Occipital lobe (tissue), 2 donors: Measurements from ENCODE around the gene FAM124A. TPM values are rescaled to one million over a fixed set of nuclear protein-coding genes. Genes with fewer than 3 reads are reported as not detected.
"Not testable (repeated sequence)": the region's sequence is repeated elsewhere in the genome, so short reads cannot be mapped to it uniquely, and the experiment has no call there.

Experiments used
- DNase-seq: peaks from one replicate; lab custom pipeline; 2025; lab: John Stamatoyannopoulos, UW
- total RNA-seq: library from RNA; depleted of rRNA; stranded (reverse); fragments of >200 nt; gene quantifications from one replicate; pipeline ENCODE4 v1.2.3, GENCODE V29; 2014

Gene FAM124A
- total RNA-seq, 1 donor from 2014 or later: 13.7 TPM

DNA sequence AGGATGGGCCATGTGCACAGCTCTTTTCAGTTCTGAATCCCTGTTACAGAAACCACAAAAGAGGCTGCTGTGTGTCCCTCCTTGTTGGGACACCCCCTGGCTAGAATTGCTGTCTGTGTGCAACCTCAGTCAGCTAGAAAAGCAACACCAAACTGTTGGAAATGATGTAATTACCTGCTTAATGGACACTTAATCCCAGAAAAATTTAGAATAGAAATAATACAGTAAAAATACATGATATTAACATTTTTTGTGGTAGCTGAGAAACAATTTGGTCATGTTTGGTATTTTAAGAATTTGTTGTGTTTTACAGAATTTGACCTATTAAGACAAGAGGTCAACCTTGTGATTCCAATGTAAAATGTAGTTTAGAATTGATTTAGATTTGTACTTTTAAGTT, 46.8 kb downstream of the FAM124A start:
- DNase-seq: no peak

DNA sequence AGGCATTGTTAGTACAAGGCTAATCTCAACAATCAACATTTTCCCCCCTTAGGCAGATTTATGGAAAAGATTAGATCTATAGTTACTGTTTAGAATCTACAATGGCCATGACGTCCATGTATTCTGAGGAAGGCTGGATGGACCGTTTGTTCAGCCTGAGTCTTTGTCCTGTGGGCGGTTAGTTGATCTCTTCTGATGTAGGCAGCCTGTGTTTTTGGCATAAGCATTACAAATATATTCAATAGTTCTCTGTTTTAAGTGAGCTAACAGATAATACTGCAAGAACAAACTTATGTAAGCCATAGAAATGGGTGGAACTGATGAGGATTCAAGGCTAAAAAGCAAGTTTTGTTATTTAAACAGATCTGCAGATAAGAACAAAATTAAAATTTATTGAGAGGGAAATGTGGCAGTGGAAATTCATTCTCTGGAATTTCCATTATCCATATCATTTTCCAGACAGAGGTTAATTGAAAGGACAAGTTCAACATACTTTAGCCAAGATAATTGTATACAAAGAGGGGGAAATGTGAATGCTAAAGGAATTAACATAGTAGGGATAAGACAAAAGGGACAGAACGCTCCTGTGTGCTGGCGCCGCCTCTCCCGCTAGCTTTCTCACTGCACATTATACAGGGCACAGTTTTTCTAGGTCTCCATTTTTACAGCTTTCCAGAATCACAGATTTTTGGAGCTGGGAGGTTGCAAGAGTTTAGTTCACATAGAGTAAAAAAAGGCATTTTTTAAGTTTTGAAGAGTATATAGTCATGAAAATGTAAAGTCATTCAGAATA, 48.6 kb downstream of the FAM124A start:
- DNase-seq: peak; percentile 6

DNA sequence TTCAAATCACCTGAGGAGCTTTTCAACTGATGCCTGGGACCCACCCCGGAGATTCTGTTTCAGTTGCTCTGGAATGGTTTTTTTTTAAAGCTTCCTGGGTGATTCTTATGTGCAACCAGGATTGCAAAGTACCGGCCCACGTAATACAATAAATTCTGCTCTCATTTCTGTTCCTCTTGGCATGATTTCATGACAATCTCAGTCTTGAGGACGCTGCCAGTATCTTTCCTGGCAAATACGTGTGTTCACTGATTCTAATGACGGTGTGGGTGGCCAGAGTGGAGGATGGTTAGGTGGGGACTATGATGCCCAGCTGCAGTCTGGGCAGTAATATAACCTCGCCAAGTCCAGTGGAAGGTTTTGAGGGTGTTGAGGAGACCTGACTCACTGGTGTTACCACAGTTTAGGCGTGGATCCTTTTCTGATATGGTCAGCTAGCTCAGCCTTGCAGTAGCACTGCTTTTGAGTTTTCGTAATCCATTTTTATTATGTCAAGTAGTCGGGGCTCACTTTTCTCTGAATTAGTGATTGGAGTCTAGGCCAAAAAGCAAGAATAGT, 49.4 kb downstream of the FAM124A start:
- peak; percentile 54 for DNase-seq

DNA sequence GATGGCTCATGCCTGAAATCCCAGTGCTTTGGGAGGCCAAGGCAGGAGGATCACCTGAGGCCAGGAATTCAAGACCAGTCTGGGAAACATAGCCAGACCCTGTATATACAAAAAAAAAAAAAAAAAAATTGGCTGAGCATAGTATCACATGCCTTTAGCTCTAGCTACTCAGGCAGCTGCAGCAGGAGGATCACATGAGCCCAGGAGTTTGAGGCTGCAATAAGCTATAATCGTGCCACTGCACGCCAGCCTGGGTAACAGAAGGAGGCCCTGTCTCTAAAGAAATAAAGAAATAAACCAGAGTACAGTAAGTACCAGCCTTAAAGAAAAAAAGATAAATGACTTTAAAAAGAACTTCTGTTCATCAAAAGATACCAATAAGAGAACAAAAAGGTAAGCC, 52.9 kb downstream of the FAM124A start:
- peak; percentile 7 for DNase-seq

DNA sequence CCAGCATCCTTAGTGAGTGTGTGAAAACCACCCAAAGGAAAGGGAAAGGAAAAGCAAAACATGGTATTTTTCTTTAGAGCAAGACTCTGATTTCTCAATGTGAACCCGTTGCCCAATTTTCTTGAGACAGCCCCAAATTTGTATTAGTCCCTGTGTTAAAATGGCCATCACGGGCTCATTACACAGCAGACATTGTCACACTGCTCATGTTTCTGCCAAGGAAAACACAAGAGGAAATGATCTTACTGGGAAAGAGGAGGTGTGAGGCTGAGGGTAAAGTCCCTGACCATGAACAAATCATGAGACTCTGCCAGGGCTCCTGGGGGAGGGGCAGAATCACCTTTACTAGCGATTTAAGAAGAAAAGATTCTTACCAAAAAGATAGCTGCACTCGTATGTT, 54.4 kb downstream of the FAM124A start:
- no peak for DNase-seq

DNA sequence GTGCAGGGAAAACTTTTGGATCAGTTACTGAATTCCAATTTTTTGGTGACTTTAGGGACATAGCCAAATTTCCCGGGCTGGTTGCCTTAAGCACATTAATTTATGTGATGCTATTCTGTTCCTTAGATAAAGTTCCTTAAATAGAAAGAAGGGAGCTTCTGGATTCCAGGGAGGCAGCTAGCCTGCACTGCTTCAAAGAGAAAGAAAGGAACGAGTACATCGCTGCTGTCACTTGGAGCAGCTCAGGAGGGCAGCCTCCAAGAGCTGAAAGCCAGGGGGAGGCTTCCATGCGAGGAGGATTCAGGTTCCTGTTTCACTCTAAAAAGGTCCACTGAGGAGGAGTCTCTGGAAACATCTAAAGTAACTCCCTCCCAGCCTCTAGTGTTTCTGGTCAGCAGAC, 55.7 kb downstream of the FAM124A start:
- no peak for DNase-seq

DNA sequence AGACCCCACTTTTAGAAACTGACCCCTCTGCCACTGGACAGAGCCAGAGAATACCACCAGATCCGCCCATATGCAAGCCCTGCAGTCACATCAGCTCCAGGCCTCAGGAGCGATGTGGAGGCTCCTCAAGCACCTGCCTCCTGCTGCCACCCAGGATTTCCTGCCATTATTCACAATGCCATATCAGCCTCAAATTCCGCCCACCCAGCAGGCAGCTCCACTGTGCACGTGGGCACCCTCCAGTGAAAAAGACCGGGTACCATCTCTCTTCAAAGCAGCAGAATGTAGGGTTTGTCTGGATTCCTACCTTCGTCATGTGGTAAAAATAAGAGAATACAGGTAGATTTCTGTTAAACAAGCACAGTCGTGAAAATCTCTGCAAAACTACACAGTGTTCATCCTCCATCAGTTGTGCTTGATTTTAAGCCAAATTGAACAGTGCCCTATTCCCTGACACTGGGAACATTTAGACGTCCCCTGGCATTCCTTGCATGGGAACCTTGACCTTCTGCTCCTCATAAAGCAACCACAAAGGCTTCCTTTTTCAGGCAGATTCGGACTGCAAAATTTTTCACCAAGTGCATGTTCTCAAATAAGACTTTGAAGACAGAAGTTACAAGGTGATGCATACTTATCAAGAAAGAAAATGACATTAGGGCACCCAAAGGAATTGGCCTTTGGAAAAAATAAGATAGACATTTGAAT, 56.4 kb downstream of the FAM124A start:
- no peak for DNase-seq

DNA sequence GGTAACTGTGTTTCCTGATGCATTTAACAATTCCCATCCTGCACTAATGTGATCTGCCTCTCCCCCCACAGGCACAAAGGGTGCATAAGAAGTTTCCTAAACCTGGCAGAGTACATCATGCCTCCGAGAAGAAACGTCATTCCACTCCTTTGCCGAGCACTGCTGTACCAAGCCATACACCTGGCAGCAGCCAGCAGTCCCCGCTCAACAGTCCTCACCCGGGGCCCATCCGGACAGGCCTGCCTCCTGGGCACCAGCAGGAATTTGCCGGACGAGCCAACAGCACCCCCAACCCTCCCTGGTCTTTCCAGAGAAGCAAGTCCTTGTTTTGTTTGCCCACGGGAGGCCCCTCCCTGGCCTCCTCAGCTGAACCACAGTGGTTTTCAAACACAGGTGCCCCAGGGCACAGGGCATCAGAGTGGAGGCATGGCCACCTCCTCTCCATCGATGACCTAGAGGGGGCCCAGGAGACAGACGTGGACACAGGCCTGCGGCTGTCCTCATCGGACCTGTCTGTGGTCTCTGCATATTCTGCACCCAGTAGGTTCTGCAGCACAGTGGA, 58.3 kb downstream of the FAM124A start:
- DNase-seq: no peak

DNA sequence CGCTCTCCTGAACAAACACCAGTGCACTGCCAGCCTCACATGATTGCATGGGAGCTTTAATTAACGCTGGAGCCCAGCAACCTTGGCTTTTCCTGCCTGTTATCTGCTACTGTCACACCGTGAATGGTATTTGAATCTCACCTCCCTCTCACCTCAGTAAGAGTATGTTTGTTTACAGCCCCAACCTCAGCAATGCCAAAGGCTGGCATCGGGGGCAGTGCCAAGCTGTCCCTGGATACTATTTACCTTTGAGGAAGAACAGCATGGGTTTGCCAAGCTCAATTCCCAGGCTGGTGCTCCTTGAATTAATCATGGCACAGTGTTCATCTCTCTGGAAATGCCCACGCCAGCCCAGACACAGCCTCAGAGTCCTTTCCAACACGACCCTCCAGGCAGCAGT, 60.1 kb downstream of the FAM124A start:
- no peak for DNase-seq

DNA sequence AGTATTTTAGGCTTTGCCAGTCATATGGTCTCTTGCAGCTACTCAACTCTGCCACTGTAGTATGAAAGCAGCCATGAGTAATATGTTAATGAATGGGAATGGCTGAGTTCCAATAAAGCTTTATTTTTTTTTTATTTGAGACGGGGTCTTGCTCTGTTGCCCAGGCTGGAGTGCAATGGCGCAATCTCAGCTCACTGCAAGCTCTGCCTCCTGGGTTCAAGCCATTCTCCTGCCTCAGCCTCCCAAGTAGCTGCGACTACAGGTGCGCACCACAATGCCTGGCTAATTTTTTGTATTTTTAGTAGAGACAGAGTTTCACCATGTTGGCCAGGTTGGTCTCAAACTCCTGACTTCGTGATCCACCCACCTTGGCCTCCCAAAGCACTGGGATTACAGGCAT, 60.7 kb downstream of the FAM124A start:
- not testable (repeated sequence) for DNase-seq

DNA sequence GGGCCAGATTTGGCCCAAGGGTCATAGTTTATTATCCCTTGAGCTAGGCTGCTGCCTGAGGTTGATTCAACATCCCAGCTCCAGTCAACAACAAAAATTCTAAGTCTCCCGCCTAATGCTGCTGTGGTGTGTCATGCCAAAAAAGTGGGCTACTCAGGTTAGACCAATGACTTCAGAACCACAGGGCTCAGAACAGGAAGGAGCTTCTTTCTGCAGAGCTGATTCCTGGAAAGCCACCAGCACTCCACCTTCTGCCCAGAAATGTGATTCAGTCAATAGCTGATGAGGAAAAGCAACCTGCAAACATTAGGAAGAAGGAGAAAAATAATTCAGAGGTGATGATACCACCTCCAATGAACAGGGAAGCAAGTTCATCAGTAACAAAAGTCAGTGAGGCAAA, 61.2 kb downstream of the FAM124A start:
- no peak for DNase-seq

DNA sequence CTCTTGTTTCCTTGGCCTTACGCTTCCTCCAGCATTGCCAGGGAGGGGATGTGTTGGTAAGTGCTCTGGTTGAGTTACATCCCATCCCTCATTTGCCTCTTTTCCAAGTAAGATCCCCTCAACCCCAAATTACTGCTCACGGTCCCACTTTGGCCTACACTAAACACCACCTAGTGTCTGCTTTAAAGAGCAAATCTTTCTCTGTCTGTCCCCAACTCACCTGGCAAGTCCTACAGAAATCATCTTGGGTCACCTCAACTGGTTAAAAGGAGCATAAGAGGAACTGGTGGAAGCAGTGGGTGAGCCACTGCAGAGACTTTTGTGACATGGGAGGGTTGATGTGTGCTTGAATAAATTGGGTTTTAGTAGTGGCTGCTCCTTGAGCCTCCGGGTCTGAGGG, 62.1 kb downstream of the FAM124A start:
- DNase-seq: no peak

DNA sequence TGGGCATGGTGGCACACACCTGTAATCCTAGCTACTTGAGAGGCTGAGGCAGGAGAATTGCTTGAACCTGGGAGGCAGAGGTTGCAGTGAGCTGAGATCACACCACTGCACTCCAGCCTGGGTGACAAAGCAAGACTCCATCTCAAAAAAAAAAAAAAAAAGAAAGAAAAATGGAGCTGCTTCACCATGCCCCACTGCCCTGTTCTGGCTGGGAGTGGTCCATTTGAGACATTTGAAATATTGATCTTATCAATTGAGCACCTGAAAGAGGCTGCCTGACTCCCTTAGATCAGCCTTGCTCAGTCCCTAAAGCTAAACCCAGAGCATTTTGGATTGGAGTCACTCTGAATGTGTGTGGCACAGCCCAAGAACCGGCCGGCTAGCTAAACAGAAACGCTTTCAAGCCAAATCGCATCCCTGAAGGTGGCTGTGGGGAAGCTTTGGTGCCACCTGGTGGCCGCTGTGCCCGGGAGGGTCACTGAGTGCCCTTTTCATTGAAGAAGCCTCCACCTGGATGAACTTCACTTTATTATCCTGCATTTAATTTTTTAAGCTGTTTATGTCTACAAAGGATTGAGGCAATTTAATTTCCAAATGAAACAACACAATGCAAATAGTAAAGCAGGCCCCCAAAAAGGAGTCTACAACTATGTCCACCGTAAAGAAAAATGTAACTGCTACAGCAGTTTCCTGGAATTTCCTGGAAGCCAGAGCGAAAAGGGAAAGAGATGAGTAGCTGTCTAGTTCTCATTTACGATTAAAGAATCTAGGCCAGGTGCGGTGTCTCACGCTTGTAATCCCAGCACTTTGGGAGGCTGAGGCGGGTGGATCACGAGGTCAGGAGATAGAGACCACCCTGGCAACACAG, 64.2 kb downstream of the FAM124A start:
- peak; percentile 62 for DNase-seq

DNA sequence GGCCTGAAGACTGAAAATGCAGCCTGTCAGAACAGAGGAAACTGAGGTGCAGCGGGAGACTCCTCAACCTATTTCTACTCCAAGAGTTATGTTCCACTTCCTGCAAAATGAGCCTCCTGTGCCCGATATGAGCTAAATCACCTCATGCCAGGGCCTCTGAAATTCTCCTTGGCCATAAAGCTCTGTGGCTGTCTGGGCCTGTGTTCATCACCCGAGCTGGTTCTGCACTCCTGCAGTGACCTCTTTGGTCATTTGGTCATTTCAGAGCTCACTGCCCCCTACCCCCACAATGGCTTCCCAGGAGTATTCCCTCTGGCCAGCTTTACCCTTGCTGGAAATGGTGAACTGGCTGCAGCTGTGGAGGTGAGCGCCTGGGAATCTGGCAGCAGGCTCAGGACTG, 65.6 kb downstream of the FAM124A start:
- no peak for DNase-seq

DNA sequence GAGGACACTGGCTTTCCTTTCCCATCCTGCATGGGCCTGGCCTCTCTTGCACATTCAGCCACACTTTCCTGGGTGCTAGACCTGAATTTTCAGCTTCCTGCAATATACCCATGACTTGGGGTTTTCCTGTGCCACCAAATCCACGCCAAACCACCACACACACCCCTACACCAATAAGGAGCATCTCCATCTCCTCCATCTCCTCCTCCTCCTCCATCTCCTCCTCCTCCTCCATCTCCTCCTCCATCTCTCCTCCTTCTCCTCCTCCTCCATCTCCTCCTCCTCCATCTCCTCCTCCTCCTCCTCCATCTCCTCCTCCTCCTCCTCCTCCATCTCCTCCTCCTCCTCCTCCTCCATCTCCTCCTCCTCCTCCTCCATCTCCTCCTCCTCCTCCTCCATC, 66.1 kb downstream of the FAM124A start:
- DNase-seq: not testable (repeated sequence)

DNA sequence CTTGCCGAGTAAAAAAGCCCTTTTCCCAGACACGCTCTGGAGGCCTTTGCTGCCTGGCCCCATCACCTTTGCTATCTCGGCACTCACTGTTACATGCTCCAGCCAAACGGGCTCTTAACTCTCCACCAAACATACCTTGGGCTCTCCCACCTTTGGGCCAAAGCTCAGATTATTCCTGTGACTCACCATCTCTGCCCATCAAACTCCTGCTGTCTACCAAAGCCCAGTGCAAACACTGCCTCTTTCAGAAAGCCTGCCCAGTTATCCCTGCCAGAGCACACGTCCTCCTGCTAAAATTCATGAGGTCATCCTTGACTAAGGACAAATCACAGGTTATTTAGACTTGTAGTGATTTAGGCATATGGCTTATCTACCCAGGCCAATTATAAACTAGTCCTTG, 69.1 kb downstream of the FAM124A start:
- no peak for DNase-seq

DNA sequence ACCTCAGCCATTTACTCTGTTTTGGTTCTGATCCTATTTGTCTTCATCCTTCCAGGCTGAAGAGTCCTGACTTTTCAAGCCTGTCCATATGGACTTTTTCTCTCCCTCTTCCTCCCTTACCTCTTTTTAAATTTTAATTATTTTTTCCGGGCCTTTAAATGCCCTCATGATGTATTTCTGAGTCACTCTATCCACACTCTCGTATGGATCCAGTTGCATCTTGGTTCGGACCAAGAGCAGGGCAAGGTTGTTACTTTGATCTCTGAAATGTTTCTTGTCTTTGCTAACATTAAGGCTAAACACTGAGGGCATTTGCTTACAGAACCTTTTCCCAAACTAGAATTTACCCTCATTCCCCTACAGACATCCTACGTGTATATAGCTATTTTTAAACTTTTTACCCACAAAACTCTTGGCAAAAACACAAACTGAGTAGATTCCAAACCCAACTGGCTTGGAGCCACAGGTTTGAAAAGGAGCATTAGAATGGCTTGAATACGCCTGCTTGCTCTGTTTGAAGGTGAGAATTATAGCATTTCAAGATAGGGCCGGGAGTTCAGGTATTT, 69.9 kb downstream of the FAM124A start:
- no peak for DNase-seq

DNA sequence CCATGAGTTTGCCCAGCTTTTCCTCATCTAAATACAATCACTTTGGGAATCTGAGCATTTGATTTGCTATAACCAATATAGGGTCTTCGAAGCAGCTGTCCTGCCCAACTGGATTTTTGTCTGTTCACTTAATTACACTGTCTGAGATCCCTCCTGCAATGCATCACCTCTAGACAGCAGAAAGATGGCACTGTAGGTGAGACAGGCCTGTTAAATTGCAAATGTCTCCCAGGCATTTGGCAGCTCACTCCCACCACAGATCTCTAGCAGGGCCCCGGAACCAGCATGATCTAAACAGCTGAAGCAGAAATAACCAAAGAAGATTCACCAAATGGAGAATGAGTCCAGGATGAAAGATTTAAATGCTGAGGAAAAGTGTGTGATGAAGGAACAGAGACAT, 75.4 kb downstream of the FAM124A start:
- no peak for DNase-seq

DNA sequence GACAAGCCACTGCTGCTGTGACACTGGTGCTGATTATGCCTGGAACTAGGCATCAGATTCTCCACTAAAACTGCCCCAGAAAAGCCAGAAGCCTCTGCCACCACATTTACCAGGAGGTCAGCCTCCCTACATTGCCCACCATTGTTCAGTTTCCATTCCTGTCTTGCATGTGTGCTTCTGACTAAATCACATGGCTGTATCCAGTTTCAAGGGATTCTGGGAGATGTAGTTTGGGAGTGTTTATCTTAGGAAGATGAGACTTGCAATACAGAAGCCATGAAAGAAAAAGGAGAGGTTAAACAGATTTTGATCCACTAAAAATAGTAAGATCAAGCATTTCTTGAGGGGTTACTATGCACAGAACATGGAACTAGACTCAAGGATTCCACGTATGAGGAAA, 76.6 kb downstream of the FAM124A start:
- DNase-seq: no peak

DNA sequence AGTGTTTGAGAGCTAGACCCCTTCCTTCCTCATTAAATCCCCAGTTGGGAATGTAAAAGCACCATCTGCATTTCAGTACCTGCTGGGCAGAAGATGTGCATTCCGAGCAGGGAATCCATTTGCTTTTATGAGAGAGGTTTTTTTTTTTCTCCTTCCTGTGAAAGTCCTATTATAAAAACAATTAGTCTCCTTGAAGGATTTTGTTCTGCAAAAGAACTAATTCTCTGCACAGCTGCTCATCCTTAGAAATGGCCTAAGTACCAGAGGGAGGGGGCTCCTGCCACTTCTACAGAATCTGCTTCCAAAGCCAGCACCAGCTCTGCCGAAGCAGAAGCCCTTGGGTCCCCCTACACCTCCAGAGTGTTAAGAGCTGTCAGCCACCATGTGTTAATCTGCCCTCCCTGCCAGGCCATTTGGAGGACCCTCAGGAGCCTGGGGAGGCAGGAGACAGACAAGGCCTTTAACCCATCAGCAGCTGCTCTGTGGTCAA, 80.9 kb downstream of the FAM124A start:
- no peak for DNase-seq

DNA sequence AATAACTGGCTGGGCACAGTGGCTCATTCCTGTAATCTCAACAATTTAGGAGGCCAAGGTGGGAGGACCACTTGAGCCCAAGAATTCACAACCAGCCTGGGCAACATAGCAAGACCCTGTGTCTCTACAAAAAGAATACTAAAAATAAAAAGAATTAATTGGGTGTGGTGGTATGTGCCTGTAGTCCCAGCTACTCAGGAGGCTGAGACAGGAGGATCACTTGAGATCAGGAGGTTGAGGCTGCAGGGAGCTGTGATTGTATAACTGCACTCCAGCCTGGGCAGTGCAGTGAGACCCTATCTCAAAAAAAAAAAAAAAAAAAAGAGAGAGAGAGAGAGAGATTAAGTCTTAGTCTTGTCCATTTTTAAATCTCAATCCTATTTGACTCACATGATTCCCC, 81.7 kb downstream of the FAM124A start:
- DNase-seq: no peak
